ENCODE results near the gene FOXJ3.
"Not testable (repeated sequence)": the region's sequence is repeated elsewhere in the genome, so short reads cannot be mapped to it uniquely, and the experiment has no call there.

FOXJ3 gene

GRCh38 chr1:42251042-42251441 is 84.0 kb downstream of the FOXJ3 start:
- no peak for DNase-seq (ENCODE audit: low spot score)

GRCh38 chr1:42250164-42250563 is 84.9 kb downstream of the FOXJ3 start:
- no peak for DNase-seq (ENCODE audit: low spot score)

GRCh38 chr1:42240966-42241755 is 93.9 kb downstream of the FOXJ3 start:
- peak; percentile 15 for DNase-seq (ENCODE audit: low spot score)

- DNase-seq (ENCODE audit: low spot score), result no peak
Observed at GRCh38 chr1:42239555-42239954, 95.5 kb downstream of the FOXJ3 start.

GRCh38 chr1:42239041-42239440 is 96.0 kb downstream of the FOXJ3 start:
- DNase-seq (ENCODE audit: low spot score), result no peak

GRCh38 chr1:42231253-42231652 is 103.8 kb downstream of the FOXJ3 start:
- no peak for DNase-seq (ENCODE audit: low spot score)

GRCh38 chr1:42228938-42229337 is 106.1 kb downstream of the FOXJ3 start:
- no peak for DNase-seq (ENCODE audit: low spot score)

GRCh38 chr1:42223036-42223435 is 112.0 kb downstream of the FOXJ3 start:
- no peak for DNase-seq (ENCODE audit: low spot score)

- peak; percentile 47 for DNase-seq (ENCODE audit: low spot score)
Observed at GRCh38 chr1:42221952-42222606, 113.0 kb downstream of the FOXJ3 start.

- DNase-seq (ENCODE audit: low spot score), result no peak
Observed at GRCh38 chr1:42221456-42221855, 113.6 kb downstream of the FOXJ3 start.

GRCh38 chr1:42219627-42220026 is 115.4 kb downstream of the FOXJ3 start:
- DNase-seq (ENCODE audit: low spot score), result no peak

GRCh38 chr1:42214447-42214871 is 120.6 kb downstream of the FOXJ3 start:
- DNase-seq (ENCODE audit: low spot score), result peak; percentile 25

- DNase-seq (ENCODE audit: low spot score), result no peak
Observed at GRCh38 chr1:42211224-42211623, 123.8 kb downstream of the FOXJ3 start.

GRCh38 chr1:42210421-42211133 is 124.5 kb downstream of the FOXJ3 start:
- DNase-seq (ENCODE audit: low spot score), result no peak

GRCh38 chr1:42209526-42210251 is 125.3 kb downstream of the FOXJ3 start:
- DNase-seq (ENCODE audit: low spot score), result no peak

- not testable (repeated sequence) for DNase-seq (ENCODE audit: low spot score)
Observed at GRCh38 chr1:42206930-42207329, 128.1 kb downstream of the FOXJ3 start.

GRCh38 chr1:42206164-42206563 is 128.9 kb downstream of the FOXJ3 start:
- DNase-seq (ENCODE audit: low spot score), result no peak

- DNase-seq (ENCODE audit: low spot score), result no peak
Observed at GRCh38 chr1:42201986-42202385, 133.0 kb downstream of the FOXJ3 start.

- DNase-seq (ENCODE audit: low spot score), result no peak
Observed at GRCh38 chr1:42198251-42198650, 136.8 kb downstream of the FOXJ3 start.

- DNase-seq (ENCODE audit: low spot score), result no peak
Observed at GRCh38 chr1:42195841-42196240, 139.2 kb downstream of the FOXJ3 start.

GRCh38 chr1:42192106-42192505 is 142.9 kb downstream of the FOXJ3 start:
- no peak for DNase-seq (ENCODE audit: low spot score)

GRCh38 chr1:42191319-42191718 is 143.7 kb downstream of the FOXJ3 start:
- no peak for DNase-seq (ENCODE audit: low spot score)

All from AG08396 (cell line).